HG03159 (cell line): ENCODE results near the gene FYCO1.
"Not testable (repeated sequence)": the region's sequence is repeated elsewhere in the genome, so short reads cannot be mapped to it uniquely, and the experiment has no call there.

Source experiments
- ATAC-seq: cut with Tn5 transposase; IDR thresholded peaks from one replicate; pipeline ENCODE4 v1.9.1; 2021; ENCODE audit warnings: mild to moderate bottlenecking, moderate library complexity; ENCODE audit not compliant: unreplicated experiment

FYCO1 gene

GRCh38 chr3:45995236-45996192 is at the start of gene FYCO1:
Gene FYCO1, minus strand, starts transcription at chr3:45995824. Its CDS starts 10,914 bp downstream, at chr3:45984910.
- peak; percentile 92 for ATAC-seq

GRCh38 chr3:46038916-46039315 is 43.3 kb upstream of the FYCO1 start:
- ATAC-seq: no peak

- not testable (repeated sequence) for ATAC-seq
Measured at GRCh38 chr3:46038071-46038470, 42.4 kb upstream of the FYCO1 start.

- ATAC-seq: no peak
Measured at GRCh38 chr3:46036191-46036590, 40.6 kb upstream of the FYCO1 start.

- ATAC-seq: no peak
Measured at GRCh38 chr3:46031747-46032146, 36.1 kb upstream of the FYCO1 start.

- no peak for ATAC-seq
Measured at GRCh38 chr3:46031269-46031668, 35.6 kb upstream of the FYCO1 start.

GRCh38 chr3:46030626-46031025 is 35.0 kb upstream of the FYCO1 start:
- ATAC-seq: no peak

GRCh38 chr3:46029953-46030543 is 34.4 kb upstream of the FYCO1 start:
- ATAC-seq: no peak

- ATAC-seq: no peak
Measured at GRCh38 chr3:46027736-46028397, 32.2 kb upstream of the FYCO1 start.

- no peak for ATAC-seq
Measured at GRCh38 chr3:46027021-46027705, 31.5 kb upstream of the FYCO1 start, which contains the start of gene XCR1. Gene XCR1, minus strand, starts transcription at chr3:46027483. Its CDS starts 5,536 bp downstream, at chr3:46021947.

- no peak for ATAC-seq
Measured at GRCh38 chr3:46025139-46025538, 29.5 kb upstream of the FYCO1 start.

- ATAC-seq: no peak
Measured at GRCh38 chr3:46024131-46024530, 28.5 kb upstream of the FYCO1 start.

- no peak for ATAC-seq
Measured at GRCh38 chr3:46022909-46023785, 27.5 kb upstream of the FYCO1 start.

GRCh38 chr3:46021516-46021915 is 25.9 kb upstream of the FYCO1 start:
- no peak for ATAC-seq

- no peak for ATAC-seq
Measured at GRCh38 chr3:46020766-46021510, 25.3 kb upstream of the FYCO1 start.

GRCh38 chr3:46019707-46020106 is 24.1 kb upstream of the FYCO1 start:
- no peak for ATAC-seq

- no peak for ATAC-seq
Measured at GRCh38 chr3:46017720-46018119, 22.1 kb upstream of the FYCO1 start.

- ATAC-seq: no peak
Measured at GRCh38 chr3:46013316-46014094, 17.9 kb upstream of the FYCO1 start.
